ENCODE data around the gene ANKS1A.
"Not testable (repeated sequence)": the region's sequence is repeated elsewhere in the genome, so short reads cannot be mapped to it uniquely, and the experiment has no call there.

The ANKS1A gene

DNA sequence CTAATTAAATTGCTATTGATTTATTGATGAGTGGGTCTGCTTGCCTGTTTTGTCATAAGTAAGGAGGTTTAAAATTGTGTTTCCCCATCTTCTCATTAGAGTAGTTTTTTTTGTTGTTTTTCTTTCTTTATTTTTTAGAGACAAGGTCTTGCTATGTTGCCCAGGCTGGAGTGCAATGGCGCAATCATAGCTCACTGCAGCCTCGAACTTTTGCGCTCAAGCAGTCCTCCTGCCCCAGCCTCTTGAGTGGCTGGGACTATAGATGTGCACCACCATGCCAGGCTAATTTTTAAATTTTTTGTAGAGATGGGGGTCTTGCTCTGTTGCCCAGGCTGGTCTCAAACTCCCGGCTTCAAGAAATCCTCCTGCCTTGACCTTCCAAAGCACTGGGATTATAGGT lies 31.0 kb downstream of the ANKS1A start:
- DNase-seq = no peak

DNA sequence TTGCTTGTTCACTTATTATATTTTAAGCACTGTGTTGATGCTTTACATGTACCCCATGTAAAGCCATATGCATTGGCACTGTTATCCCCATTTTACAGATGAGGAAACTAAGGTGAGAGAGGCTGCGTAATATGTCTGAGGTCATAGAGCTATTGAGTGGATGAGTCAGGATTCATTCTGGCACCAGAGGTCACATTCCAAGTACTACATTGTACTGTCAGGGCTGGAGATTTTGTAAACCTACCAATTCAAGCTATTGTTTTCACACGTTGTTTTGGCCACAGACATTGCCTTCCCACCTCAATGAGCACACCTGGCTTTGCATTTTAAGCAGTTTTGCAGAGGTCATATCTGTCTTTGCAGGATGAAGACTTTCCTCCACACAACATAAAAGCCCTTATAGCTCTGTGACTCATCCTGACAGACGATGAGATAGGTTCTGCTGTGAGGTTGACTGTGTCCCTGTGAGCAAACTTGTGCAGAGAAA lies 33.2 kb downstream of the ANKS1A start:
- no peak for DNase-seq

DNA sequence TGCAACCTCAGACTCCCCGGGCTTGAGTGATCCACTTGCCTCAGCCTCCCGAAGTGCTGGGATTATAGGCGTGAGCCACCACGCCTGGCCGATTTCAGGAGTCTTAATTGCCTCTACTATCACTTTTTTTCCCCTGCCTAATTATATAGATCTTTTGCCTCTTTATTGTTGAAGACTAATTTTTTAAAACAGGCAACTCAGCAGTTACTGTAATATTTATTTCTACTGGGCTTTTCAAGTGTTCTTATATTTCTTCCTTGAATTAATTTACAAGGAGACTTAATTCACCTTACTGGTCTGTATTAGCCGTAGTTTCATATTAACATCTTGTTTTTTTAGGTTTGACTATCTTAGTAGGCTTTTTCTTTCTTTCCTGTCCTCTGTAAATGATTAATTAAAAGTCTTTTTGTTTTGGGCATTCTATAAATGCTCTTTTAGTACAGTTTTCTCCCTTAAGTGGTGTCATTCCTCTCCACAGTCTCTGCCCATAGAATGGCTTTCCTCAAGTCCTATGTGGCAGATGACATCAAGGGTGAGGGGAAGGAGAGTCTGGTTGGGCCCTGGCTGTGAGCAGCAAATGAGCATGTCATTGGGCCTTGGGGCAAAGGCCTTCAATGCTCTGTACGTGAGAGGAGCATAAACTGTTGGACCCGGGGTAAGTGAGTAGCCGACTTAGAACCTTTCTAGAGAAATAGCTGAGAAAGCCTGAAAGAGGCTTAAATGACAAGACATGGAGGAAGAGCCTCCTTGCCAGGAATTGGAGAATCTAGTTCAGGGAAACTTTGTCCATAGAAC lies 36.0 kb downstream of the ANKS1A start:
- no peak for DNase-seq

DNA sequence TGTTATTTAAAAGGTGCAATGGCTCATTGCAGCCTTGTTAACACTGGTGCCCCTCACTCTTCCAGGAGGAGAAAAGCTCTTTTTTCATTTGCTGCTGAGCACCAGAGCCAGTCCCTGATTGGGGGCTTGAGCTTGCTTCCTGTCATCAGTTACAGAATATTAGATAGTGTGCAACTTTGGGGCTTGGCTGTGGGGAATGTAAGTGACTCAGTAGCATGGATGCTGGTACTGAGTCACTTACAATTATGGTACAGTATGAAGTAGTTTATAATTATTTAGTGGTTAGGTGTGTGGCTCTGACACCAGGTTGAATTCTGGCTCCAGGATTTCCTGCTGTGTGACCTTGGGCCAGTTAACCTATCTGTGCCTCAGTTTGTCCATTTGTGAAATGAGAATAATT lies 37.6 kb downstream of the ANKS1A start:
- DNase-seq = no peak

DNA sequence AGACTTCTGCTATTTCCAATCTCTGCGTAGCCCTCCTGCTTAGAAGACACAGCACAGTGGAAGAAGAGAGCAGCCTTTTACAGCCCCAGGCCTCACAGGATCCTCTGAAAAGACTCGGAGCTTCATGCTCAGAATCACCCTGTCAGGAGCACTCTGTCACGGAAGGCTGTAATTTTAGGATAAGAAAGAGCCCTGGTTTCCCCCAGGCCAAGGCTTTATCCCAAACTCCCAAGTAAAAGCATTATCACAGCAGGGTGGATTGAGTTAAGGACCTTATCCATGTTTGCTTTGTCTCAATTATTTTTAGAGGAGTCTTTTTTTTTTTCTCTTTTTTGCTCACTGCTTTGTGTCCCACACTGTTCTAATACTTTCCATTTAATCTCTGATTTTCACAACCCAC lies 39.2 kb downstream of the ANKS1A start:
- no peak for DNase-seq

DNA sequence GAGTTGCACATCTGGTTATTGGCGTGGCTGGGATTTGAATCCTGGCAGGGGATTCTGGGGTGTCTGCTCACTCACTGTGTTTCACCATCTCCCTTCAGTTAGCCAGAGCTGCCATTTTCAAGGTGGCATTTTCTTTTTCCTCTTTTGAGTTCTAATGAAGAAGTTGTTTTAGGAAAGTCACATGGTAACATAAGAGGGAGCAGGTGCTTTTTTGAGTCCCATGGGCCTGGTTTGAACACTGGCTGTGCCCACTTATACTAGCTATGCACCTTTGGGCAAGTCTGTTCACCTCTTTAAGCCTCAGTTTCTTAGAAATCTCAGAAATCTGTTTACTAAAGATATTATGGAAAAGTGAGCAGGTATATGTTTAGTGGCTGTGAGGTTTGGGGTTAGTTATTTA lies 39.6 kb downstream of the ANKS1A start:
- DNase-seq = no peak

DNA sequence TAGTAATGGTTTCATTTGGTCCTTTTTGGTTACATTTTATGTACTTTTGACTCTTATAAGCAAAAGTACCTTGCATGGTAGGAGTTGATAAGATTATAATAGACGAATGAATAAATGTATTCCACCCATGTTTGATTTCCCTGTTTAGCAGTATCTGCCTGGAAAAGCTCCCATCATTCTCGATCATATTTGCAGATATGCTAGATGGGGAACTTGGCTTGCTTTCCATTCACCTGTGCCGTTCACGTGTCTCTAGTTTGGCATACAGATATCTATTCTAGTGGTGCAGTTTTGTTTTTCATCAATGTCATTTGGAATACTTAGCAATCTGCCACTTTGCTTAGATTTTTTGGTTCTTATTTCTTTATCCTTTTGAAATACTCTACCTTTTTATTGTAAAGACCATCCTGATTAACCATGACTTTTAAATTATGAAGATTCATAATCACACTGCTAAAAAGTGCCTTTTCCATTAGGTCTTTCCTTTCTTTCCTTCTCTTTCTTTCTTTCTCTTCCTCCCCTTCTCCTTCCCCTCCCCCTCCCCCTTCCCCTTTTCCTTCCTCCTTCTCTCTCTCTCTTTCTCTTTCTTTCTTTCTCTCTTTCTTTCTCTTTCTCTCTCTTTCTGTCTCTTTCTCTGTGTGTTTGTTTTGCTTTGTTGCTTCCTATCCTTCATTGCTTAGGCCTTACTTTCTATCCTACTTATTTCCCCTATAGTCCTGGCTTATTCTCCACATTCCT lies 40.4 kb downstream of the ANKS1A start:
- DNase-seq = no peak

DNA sequence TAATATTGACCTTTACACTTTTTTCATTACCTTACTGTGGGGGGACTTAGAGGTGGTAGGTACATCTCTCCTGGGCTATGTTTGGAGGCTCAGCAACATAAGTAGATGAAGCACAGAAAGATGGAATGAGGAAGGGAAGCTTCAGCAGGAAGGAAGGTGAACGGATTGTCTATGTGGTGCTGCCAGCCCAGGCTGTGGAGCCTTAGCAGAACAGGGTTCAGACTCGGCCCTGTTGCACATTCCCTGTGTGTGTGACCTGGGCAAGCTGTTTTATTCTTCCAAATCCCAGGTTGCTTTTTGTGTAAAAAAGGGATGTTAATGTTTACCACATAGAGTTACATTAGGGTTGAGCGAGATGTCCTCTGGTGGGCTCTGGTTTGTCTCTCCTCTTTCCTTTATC lies 41.2 kb downstream of the ANKS1A start:
- no peak for DNase-seq

DNA sequence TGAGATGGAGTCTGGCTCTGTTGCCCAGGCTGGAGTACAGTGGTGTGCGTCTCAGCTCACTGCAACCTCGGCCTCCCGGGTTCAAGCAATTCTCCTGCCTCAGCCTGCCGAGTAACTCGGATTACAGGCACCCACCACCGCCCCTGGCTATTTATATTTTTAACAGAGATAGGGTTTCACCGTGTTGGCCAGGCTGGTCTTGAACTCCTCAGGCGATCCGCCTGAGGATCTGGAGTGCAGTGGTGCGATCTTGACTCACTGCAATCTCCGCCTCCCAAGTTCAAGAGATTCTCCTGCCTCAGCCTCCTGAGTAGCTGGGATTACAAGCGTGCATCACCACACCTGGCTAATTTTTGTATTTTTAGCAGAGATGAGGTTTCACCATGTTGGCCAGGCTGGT lies 43.1 kb downstream of the ANKS1A start:
- DNase-seq = not testable (repeated sequence)

DNA sequence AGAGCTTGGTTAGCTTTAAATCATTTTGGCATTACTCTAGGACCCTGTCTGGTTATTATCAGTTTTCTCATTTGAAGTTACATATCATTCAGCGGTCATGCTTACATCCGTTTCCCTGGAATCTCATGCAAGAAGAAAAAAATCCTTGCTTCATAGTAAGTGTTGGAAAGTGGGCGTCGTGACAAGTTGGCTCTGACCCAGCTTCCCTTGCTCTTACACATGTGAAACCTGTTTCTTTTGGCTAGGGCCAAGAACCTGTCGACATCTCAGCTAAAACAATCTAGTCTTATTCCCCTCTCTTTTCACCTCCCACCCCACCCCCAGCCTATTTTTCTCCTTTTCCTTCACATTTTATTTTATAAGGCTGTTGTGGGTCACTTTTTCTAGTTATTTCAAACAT lies 45.5 kb downstream of the ANKS1A start:
- no peak for DNase-seq

DNA sequence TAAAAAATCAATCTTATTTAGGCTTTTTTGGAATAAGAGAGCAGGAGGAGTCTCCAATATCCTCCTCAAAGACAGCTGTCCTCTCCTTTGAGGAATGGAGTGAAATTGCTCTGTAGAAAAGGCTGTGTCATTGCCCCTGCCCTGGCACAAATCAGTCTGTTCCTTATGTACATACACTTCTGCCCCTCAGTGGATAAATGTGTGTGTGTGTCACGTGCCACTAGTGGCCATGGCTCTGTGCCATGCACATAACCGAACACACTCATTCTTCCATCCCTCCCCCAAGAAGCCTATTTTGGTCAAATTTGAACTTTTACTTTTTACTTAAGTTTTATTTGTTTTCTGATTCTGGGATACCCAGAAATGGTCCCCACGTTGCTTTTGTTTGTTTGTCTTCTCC lies 49.2 kb downstream of the ANKS1A start:
- DNase-seq = no peak

DNA sequence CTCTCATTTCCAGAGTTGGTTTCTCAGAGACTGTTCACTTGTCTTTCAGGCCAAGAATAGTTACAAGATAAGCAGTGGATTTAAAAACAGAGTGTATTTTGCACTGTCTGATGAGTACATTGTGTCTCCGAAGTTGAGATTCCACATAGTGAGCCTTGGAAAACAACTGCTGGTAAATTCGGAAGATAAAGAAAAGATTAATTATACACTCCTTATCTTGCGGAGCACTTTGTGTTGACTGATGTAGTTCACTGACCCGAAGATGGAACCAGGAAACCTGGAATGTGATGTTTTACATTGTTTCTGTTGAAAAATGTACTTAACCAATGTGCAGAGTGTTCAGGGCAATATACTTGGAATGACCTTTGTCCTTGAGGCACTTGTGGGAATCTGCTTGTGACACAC lies 51.0 kb downstream of the ANKS1A start:
- DNase-seq = no peak

DNA sequence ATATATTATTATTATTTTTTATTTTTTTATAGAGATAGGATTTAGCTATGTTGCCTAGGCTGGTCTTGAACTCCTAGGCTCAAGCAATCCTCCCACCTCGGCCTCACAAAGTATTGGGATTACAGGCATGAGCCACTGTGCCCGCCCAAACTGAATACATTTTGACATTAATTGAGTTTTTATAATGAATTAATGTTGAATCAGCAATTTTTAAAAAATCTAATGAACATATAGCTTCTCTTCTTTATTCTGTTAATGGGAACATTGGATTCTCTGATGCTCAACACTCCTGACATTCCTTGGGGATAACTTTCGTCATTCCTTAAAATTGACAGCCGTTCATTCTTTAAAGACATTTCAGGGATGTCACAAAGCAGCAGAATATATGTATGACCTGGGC lies 52.4 kb downstream of the ANKS1A start:
- DNase-seq = no peak

DNA sequence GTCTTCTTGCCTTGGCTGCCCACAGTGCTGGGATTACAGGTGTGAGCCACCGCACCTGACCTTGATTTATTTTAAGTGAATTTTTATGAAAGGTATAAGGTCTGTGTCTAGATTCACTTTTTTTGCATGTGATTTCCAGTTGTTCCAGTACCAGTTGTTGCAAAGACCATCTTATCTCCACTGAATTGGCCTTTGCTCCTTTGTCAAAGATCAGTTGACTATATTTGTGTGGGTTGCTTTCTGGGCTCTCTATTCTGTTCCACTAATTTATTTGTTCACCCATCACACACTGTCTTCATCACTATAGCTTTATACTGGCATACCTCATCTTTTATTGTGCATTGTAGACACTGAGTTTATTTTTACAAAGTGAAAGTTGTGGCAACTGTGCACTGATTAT lies 56.3 kb downstream of the ANKS1A start:
- no peak for DNase-seq

DNA sequence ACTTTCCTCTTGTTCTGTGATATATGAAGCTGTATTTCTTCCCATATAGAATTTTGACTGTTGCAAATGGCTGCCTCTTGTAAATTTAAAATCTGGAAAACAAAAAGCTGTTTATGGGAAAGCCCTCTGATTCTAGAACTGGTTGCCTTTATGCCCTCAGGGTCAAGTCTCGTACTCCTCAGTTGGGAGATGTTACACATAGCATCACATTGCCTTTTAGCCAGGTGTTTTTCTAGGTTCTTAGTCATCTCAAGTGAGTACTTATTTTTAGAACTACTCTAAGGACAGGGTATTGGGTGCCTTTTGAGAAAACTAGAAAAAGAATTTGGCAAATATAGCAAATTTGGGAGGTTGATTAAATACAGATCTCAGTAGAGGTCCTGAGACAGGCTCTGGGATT lies 58.5 kb downstream of the ANKS1A start:
- no peak for DNase-seq

DNA sequence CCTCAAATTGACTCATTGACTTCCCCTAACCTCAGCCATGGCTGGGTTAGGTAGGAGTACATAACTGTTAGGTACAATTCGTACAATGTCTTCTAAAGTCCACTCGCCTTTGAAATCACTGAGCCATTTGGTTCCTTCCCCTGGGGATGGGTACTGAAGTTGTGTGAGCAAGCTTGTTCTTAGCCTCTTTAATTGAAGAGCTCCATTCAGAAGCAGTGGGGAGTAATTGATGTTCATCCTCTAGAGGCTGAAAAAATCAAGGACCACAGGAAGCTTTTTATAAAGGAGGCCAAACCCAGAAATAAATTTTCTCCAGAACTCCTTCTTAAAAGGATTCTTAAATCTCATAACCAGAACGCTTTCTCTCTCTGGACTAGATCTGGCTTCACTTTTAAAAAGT lies 60.6 kb downstream of the ANKS1A start:
- no peak for DNase-seq

DNA sequence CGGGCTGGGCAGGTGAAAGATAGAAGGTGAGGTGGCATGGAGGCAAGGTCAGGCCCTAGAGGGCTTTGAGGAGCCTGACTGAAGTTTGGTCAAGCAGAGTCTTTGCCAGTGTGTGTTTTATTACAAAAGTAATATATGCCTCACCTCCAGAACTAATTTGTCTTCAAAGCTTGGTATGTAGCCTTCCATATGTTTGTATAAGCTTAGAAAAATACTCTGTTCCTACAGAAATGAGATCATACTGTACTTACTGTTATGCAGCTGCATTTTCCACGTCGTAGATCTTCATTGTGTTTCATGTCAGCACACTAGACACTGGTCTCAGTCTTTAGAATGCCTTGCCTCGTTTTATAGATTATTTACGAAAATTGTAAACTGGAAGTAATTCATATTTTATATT lies 61.8 kb downstream of the ANKS1A start:
- DNase-seq = no peak

DNA sequence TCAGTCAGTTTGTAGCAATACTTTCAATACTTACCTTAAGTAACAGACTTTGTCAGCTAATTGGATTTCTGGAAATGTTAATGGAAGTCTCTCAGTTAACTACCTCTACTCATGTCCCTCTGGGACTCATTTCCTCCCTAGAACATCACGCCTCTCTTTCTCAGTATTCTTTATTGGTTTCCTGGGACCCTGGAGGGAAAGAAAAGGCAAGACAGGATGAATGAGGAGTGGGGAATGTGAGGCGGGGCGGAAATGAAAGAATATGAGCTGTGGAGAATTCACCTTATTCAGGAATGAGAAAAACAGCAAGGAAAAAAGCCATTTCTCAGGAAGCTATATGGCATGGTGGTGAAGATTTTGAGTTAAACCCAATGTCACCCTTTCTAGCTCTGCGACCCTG lies 62.7 kb downstream of the ANKS1A start:
- no peak for DNase-seq

DNA sequence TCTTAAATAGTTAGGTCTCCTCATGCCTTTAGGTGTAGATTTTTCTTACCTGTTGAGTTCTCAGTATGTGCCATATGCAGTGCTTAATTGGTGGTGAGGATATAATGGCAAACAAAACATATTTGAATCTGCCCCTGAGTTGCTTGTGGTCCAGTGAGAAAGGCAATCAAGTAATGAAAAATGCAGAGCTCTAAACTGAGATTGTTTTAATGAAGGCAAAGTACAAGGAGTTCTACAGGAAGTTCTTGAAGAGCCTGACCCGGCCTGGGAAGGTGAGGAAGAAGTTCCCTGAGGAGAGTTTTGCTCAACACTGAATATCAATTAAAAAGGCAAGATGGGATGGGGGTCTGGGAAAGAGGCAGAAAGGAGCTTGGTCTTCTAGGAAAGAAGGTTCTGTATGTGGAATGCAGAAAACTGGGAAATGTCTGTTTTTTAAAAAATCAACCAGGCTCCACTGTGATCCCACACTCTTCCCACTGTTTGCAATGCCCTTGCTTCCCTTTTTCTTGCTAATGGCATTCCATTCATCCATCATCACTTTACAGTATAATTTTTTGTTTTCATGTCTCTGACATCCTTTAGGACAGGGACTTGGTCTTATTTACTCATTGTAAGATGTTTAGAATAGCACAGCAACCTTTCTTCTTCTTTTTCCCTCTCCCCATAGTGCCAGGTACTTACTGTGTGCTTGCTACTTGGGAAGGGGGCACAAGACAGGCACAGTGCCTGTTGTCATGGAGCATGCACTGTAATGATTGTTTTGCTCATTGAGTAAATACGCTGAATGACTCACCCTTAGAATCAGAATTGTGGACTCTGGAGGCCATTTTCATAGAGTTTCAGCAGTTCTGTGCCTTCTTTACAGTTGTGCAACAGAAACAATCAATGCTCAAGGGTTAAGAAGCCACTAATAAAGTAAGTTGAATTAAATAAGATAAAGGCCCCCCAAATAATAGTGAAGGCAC lies 64.3 kb downstream of the ANKS1A start:
- DNase-seq = no peak

DNA sequence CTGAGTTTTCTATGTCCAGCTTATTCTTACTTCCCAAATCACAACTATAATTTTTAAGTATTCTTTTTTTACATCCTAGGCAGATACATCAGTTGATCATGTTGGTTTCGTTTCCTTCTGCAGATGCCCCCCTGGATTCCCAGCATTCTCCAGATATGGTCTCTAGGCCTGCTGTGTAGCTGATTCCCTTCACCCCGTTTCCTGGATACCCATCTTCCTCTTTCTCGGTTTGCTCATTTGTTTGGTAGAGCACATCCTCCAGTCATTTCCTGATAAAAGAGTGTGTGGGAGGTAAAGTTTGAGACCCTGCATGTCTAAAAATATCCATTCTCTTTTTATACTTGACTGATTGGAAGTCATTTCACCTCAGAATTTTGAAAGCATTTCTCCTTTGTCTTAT lies 66.4 kb downstream of the ANKS1A start:
- DNase-seq = no peak

DNA sequence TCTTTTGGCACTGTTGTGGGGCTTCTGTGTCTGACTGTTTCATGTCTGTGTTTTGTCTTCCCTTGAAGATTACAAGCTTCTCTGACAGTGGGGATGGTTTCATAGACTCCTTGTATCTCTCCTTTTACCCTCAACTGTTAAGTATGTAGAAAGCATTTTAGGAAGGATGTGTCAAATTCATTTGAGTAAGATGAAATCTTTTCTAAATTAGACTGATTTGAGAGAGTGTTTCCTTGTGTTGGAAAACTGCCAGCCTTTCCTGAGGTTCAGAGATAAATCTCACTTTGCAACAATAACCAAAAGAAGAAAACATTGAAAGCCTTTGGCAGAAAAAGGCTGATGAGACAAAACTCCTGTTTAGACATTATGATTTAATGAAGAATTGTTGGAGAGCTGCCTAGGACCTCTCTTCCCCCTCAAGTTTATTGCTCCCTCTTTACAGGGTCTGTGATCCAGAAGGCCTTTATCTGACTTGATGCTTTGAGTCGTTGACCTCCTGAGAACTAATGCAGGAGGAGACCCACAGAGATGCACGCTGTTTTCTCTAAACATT lies 68.3 kb downstream of the ANKS1A start:
- no peak for DNase-seq

DNA sequence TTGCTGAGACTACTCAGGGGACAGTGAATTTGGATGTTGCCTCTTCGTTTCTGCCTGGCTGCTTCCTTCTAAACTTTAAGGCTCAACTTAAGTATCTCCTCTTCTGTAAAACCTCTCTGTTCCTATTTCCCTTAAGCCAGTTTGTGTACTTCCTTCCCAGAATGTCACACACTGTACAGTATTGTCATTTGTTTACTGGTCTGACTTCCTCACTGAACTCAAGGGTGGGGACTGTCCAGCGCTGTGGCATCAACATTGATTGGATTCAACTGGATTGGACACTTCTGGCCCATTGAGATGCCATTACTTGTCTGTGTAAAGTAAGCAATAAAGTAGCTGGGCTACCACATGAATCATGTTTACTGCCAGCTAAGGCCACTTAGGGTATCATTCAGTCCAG lies 69.7 kb downstream of the ANKS1A start:
- DNase-seq = no peak

DNA sequence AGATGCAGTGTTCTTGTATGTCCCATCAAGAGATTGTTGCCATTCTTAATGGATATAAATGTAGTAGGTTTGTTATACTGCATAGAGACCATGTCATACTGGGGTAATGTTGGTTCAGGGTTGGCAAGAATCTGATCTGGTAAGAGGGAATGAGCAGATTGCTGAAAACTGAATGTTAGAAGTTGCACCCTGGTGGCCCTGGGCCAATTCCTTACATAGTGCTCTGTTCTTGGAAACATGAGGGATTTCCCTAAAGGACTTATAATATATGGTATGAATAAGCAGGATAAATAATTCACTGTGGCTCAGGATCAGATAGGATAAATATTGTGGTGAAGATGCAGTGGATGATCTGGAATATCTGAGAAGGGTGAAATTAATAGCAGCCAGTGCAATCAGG lies 70.2 kb downstream of the ANKS1A start:
- no peak for DNase-seq
